Measurements from ENCODE around the gene GATAD2A.
"Not testable (repeated sequence)": the region's sequence is repeated elsewhere in the genome, so short reads cannot be mapped to it uniquely, and the experiment has no call there.

The GATAD2A gene

GRCh38 chr19:19446655-19447437 lies 41.4 kb downstream of the GATAD2A start:
- TF ChIP-seq CTCF (IDR thresholded peaks at IDR 0.05; ENCODE audit: low read depth, low read length, missing control alignments), result no peak
- H3K4me3 ChIP-seq (ENCODE audit: low read depth, low read length), result no peak overlapping the region
- DNase-seq (ENCODE audit: low read depth), result no peak

GRCh38 chr19:19447536-19448237 lies 42.2 kb downstream of the GATAD2A start:
- TF ChIP-seq CTCF (IDR thresholded peaks at IDR 0.05; ENCODE audit: low read depth, low read length, missing control alignments), result no peak
- no peak overlapping the region for H3K4me3 ChIP-seq (ENCODE audit: low read depth, low read length)
- DNase-seq (ENCODE audit: low read depth), result no peak

- no peak overlapping the region for H3K4me3 ChIP-seq (ENCODE audit: low read depth, low read length)
- TF ChIP-seq CTCF (IDR thresholded peaks at IDR 0.05; ENCODE audit: low read depth, low read length, missing control alignments), result no peak
- no peak for DNase-seq (ENCODE audit: low read depth)
Measured at GRCh38 chr19:19448238-19448544, 42.7 kb downstream of the GATAD2A start.

- no peak for DNase-seq (ENCODE audit: low read depth)
- no peak overlapping the region for H3K4me3 ChIP-seq (ENCODE audit: low read depth, low read length)
- TF ChIP-seq CTCF (IDR thresholded peaks at IDR 0.05; ENCODE audit: low read depth, low read length, missing control alignments), result no peak
Measured at GRCh38 chr19:19451429-19452242, 46.2 kb downstream of the GATAD2A start.

GRCh38 chr19:19452243-19453124 lies 47.0 kb downstream of the GATAD2A start:
- H3K4me3 ChIP-seq (ENCODE audit: low read depth, low read length), result no peak overlapping the region
- TF ChIP-seq CTCF (IDR thresholded peaks at IDR 0.05; ENCODE audit: low read depth, low read length, missing control alignments), result no peak
- no peak for DNase-seq (ENCODE audit: low read depth)

GRCh38 chr19:19453125-19453454 lies 47.6 kb downstream of the GATAD2A start:
- no peak for DNase-seq (ENCODE audit: low read depth)
- no peak for TF ChIP-seq CTCF (IDR thresholded peaks at IDR 0.05; ENCODE audit: low read depth, low read length, missing control alignments)

GRCh38 chr19:19455166-19455919 lies 49.9 kb downstream of the GATAD2A start:
- DNase-seq (ENCODE audit: low read depth); H3K4me3 ChIP-seq (ENCODE audit: low read depth, low read length): not testable (repeated sequence)

More at GRCh38 chr19:19453125-19453454, 47.6 kb downstream of the GATAD2A start:
- H3K4me3 ChIP-seq (ENCODE audit: low read depth, low read length), result no peak overlapping the region
